Large intestine (tissue), 12 donors: ENCODE results near the gene NKX2-1. TPM values are rescaled to one million over a fixed set of nuclear protein-coding genes. Genes with fewer than 3 reads are reported as not detected.
"Not testable (repeated sequence)": the region's sequence is repeated elsewhere in the genome, so short reads cannot be mapped to it uniquely, and the experiment has no call there.

ENCODE experiments used
- DNase-seq, 2 donors: peaks; one replicate each; pipeline versions ENCODE4 v3.0.0 to v3.0.0-alpha.2; 2013
- H3K27ac ChIP-seq: one replicate; pipeline ENCODE4 v1.5.1; 2013; ENCODE audit warnings: low read length
- H3K27me3 ChIP-seq: 2 replicates; pipeline ENCODE4 v1.6.1; 2013; ENCODE audit warnings: low read length; ENCODE audit not compliant: control insufficient read depth, insufficient read depth
- H3K36me3 ChIP-seq: 2 replicates; pipeline ENCODE4 v1.6.1; 2013; ENCODE audit warnings: low read length; ENCODE audit not compliant: control insufficient read depth, insufficient read depth
- H3K4me1 ChIP-seq: one replicate; pipeline ENCODE4 v1.6.1; 2013; ENCODE audit warnings: low read length; ENCODE audit not compliant: control insufficient read depth, insufficient read depth
- H3K4me3 ChIP-seq: one replicate; pipeline ENCODE4 v1.5.1; 2013; ENCODE audit warnings: low read length
- H3K9me3 ChIP-seq: one replicate; pipeline ENCODE4 v1.6.1; 2013; ENCODE audit warnings: mild to moderate bottlenecking, low read depth, low read length, moderate library complexity; ENCODE audit not compliant: control insufficient read depth
- WGBS: methylation state at CpG from one replicate; pipeline ENCODE4 v1.1.5; 2013; ENCODE audit warnings: low lambda C conversion rate; ENCODE audit not compliant: insufficient coverage; 5-methylcytosine and 5-hydroxymethylcytosine counted together
- long read RNA-seq, 11 donors: transcript quantifications; one replicate each; lab custom pipeline, GENCODE V29; 2026
- polyA plus RNA-seq: library from polyadenylated mRNA; unstranded; fragments of 120-200 nt; gene quantifications from one replicate; pipeline ENCODE4 v1.2.1, GENCODE V29; 2013

NKX2-1 gene
- not detected for polyA plus RNA-seq
- long read RNA-seq, donor 1: 0 reads
- long read RNA-seq, donor 2: 0 reads
- long read RNA-seq, donor 3: 0 reads
- long read RNA-seq, donor 4: 0 reads
- long read RNA-seq, donor 5: 0 reads
- long read RNA-seq, donor 6: 0 reads
- long read RNA-seq, donor 7: 0 reads
- long read RNA-seq, donor 8: 0 reads
- long read RNA-seq, donor 9: 0 reads
- long read RNA-seq, donor 10: 0 reads
- long read RNA-seq, donor 11: 0 reads

DNA sequence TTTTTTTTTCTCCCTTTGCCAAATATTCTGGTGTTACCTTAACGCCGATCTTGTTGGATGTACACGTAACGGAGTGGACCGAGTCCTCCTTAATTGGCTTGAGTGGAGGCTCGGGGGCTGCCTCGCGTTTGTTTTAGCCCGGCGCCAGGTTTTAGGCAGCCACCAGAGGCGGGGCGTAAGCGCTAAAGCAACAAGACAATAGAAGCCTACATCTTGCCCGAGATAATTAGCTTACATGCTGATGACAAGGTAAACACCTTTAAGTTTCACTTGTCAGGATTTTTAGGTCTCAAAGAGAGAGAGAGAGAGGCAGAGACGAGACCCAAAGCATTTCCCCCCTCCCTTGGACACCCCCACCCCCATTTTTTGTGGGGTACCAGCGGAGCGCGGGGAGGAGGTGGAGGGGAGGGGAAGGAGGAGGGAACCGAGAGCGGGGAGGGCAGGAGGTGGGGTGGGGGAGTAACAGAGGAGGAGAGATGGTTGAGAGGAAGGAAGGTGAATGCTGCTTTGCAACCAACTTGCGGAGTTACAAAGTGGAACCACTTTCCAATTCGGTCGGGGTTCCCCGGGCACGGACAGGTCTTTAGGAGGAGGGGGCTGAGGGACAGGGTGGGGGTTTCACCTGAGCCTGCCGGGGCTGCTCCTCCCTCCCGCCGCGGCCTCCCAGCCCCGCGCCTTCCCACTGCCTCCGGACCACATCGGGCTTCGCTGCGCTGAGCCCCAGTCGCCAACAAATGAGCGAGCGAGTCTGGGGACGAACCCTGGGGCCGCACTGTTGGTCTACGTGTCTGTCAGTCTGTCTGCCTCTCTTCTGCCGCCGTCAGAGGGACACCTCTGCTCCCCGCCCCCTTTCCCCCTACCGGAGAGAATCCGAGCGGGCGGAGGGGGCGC lies at the start of gene NKX2-1:
Gene NKX2-1, minus strand, starts transcription at position 802 of the 891 bp plus-strand sequence. Its CDS starts 103 bp downstream, at position 699.
- no CpG with 5 or more reads among the region's 49 CpGs for WGBS
- Histone ChIP-seq H3K4me3 (no peak within 1 kb of the TSS), H3K36me3 (no peaks in the 10 kb centered on the region), H3K4me1 (no peaks in the 10 kb centered on the region), H3K27ac (no peak within 1 kb of the TSS), H3K27me3 (peaks cover 97% of the 10 kb centered on the region), H3K9me3 (peaks cover 9% of the 10 kb centered on the region)
- DNase-seq: no peak

DNA sequence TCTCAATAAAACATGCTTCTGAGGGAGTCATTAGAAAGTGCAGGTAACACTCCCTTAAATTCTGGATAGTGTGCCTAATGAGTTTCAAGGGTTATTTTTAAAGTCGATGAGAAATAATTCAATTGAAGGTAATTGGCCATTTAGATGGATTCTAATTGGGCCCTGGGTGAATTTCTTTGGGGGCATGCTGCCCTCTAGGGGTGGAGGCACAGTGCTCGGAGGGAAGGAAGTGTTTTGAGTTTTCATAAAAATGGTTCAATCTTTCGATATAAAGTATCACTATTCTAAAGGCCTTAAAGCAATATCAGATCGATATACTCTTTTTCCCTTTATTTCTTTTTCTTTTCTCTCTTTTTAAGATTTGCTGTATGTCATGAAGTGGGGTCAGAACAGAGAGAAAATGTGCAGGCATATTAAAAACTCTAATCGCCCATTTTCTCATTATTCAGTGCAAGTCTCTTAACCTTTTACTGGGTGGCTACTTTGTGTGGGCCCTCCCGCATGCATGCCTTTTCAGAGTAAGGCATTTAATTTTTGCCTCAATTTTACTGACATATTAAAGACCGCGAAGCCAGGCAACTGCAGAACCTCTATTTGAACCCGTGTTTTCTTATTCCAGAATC lies 36.9 kb upstream of the NKX2-1 start:
- no peak overlapping the region for H3K4me3 ChIP-seq
- no peaks in the 10 kb centered on the region for H3K4me1 ChIP-seq
- no peaks in the 10 kb centered on the region for H3K36me3 ChIP-seq
- H3K9me3 ChIP-seq: no peaks in the 10 kb centered on the region
- 76% methylated on average over 6 of the region's 9 CpGs for WGBS
- peaks cover 11% of the 10 kb centered on the region for H3K27me3 ChIP-seq
- DNase-seq: no peak
- H3K27ac ChIP-seq: no peak overlapping the region

DNA sequence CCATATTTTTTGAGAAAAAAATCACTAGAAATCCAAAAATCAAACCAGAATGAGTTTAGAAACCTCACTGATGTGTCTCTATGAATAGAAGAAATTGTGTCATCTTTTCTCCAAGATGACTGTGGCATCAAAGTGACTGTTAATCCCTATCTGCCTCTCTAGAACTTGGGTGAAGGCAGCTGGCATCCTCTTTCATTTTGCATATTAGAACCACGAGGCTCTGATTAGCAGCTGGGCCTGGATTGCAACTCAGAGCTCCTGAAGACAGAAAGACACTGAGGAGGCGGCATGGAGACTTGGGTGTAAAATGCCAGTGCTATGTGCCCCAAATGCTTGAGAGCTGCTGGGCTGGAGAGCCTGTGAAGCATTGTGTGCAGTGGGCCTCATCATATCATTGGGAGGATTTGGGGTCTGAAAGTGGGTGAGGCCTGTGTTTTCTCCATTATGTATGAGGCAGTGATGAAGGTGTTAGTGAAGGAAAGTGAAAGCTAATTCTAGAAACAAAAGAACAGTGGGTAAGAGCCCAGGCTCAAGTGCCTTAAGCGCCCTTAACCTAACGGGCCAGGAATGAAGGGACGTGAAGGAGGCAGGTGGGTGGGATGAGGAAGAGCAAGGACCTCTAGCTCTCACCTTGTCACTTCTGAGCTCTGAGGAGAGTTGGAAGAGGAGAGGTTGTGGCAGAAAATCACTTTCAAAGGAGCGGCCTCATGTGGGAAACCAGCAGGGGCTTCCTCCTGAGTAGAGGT lies 36.1 kb upstream of the NKX2-1 start:
- H3K36me3 ChIP-seq: no peaks in the 10 kb centered on the region
- WGBS: no CpG with 5 or more reads among the region's 6 CpGs
- no peaks in the 10 kb centered on the region for H3K4me1 ChIP-seq
- DNase-seq: no peak
- no peaks in the 10 kb centered on the region for H3K9me3 ChIP-seq
- H3K4me3 ChIP-seq: no peak overlapping the region
- peaks cover 7% of the 10 kb centered on the region for H3K27me3 ChIP-seq
- H3K27ac ChIP-seq: no peak overlapping the region

DNA sequence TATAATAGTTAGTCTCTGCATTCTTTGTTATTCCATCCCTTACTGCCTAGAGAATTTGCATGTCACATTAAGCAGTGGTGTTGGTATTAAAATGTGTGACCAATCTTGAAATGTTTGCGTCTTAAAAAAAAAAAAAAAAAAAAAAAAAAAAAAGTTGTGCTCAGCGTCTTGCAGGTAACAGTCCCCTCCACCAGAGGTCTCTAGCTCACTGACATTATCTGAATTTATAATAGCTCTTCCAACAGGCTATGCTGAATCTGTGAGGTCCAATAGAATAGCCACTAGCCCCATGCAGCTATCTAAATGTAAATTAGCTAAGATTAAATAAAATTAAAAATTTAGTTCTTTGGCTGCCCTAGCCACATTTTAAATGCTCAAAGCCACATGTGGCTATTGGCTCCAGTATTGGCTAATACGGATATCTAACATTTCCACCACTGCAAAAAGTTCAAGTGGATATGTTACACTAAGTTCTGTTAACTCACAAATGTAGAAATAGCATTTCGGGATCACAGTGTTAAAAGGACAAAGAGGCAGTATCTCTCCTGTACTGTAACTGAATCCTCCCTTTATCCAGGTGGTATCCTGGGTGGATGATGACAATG lies 33.7 kb upstream of the NKX2-1 start:
- Histone ChIP-seq H3K27ac (no peak overlapping the region), H3K36me3 (no peaks in the 10 kb centered on the region), H3K4me1 (no peaks in the 10 kb centered on the region), H3K9me3 (no peaks in the 10 kb centered on the region), H3K4me3 (no peak overlapping the region), H3K27me3 (peaks cover 7% of the 10 kb centered on the region)
- 100% methylated on average over 1 of the region's 4 CpGs for WGBS
- DNase-seq: peak; percentile 2 to 5

DNA sequence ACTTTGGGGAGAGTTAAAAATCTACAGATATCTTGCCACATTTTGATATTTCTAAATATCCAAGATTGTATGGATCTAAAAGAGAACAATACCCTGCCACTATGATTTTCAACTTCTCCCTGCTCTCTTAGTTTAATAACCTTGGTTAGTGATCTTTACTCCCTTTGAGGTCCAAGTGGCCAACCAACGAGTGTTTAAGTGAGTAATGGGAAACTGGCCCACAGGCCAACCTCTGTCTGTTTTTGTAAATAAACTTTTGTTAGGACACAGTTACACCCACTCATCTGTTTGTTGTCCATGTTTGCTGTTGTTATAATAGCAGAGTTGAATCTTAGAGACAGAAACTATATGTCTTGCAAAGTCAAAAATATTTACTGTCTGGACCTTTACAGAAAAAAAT lies 30.9 kb upstream of the NKX2-1 start:
- H3K4me3 ChIP-seq: no peak overlapping the region
- no peaks in the 10 kb centered on the region for H3K9me3 ChIP-seq
- no CpG with 5 or more reads among the region's 1 CpG for WGBS
- H3K27me3 ChIP-seq: peaks cover 9% of the 10 kb centered on the region
- no peak overlapping the region for H3K27ac ChIP-seq
- no peaks in the 10 kb centered on the region for H3K36me3 ChIP-seq
- DNase-seq: no peak
- H3K4me1 ChIP-seq: no peaks in the 10 kb centered on the region

DNA sequence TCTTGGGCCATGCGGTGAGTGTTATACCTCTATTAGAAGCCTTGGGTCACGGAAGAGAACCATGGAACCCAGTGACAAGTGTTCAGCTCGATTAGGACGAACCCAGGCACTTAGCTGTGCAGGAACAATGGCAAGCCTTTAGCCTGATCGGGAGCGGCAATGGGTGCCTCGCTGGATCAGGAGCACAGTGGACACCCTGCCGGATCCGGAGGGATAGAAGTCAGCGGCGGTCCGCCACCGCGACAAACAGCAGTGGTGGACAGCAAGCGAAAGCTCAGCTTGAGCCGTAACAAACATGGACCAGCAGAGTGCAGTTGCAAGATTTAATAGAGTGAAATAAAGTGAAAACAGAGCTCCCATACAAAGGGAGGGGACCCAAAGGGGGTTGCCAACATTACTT lies 24.2 kb upstream of the NKX2-1 start:
- not testable (repeated sequence) for H3K36me3 ChIP-seq, H3K4me3 ChIP-seq, H3K4me1 ChIP-seq, DNase-seq, H3K27ac ChIP-seq, H3K9me3 ChIP-seq, H3K27me3 ChIP-seq
- no CpG with 5 or more reads among the region's 16 CpGs for WGBS

DNA sequence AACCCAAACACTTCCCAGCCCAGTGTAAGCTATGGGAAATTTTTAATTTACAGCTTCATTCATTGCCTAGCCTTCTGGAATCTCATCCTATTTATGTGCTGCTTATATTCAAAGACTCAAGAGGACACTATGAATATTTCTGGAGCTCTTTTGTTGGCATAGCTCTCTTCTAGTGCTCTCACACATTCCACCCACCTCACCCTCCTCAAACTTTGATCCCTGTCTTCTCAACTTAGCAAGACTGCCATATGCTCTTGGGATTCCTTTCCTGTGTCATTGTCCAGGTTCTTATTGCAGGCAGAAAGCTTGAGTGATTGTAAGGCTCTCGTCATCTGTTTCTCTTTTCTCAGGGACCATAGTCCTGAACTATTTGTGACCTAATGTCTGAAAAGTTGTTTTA lies 18.0 kb upstream of the NKX2-1 start:
- WGBS: no CpG with 5 or more reads among the region's 1 CpG
- Histone ChIP-seq H3K9me3 (peaks cover 5% of the 10 kb centered on the region), H3K27me3 (peaks cover 4% of the 10 kb centered on the region)

DNA sequence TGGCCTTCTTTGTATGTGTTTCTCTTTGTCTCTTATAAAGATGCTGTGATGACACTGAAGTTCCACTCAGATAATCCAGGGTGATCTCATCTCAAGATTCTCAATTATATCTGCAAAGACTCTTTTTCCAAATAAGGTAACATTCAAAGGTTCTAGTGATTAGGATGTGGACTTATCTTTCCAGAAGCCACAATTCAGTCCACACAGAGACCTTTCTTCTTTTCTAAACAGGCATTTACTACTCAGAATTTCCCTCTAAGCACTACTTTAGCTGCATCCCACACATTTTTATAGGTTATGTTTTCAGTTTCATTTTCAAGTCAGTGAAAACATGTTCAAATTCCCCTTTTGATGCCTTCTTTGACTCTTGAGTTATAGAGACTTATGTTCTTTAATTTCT lies 9.0 kb upstream of the NKX2-1 start:
- Histone ChIP-seq H3K36me3 (no peaks in the 10 kb centered on the region), H3K27ac (no peak overlapping the region), H3K4me3 (no peak overlapping the region), H3K27me3 (peaks cover 50% of the 10 kb centered on the region), H3K4me1 (no peaks in the 10 kb centered on the region), H3K9me3 (peaks cover 6% of the 10 kb centered on the region)
- DNase-seq: no peak

More for the DNA sequence above, 18.0 kb upstream of the NKX2-1 start:
- Histone ChIP-seq H3K4me1 (no peaks in the 10 kb centered on the region), H3K27ac (no peak overlapping the region), H3K4me3 (no peak overlapping the region), H3K36me3 (no peaks in the 10 kb centered on the region)
- DNase-seq: no peak

DNA sequence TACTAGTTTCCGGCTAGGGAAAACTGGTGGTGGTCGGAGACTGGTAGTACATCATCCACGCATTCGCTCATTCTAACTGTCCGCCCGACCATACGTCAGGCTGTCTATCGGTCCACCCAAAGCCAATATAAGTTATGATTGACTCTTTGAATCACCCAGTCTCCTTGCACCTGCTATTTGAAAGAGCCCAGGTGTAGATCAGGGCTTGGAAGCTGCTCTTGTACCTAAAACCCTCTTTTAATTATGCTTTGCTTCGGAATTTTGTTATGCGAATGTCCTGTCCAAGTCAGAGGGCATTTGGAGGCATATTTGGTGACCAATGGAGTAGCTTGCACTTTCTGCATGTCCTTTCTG lies 5.7 kb upstream of the NKX2-1 start:
- no peak overlapping the region for H3K4me3 ChIP-seq

More for the DNA sequence above, 5.7 kb upstream of the NKX2-1 start:
- Histone ChIP-seq H3K27me3 (peaks cover 82% of the 10 kb centered on the region), H3K36me3 (no peaks in the 10 kb centered on the region), H3K4me1 (no peaks in the 10 kb centered on the region), H3K27ac (no peak overlapping the region), H3K9me3 (peaks cover 12% of the 10 kb centered on the region)
- WGBS: no CpG with 5 or more reads among the region's 10 CpGs
- no peak for DNase-seq
